IMR-90 (cell line): ENCODE data around the gene TSPAN3. TPM values are rescaled to one million over a fixed set of nuclear protein-coding genes. Genes with fewer than 3 reads are reported as not detected.

Experiments
- ATAC-seq: fragments of 200-7000 bp; cut with Tn5 transposase; 2 replicates; pipeline ENCODE4 v1.9.1; 2020; ENCODE audit warnings: low read depth, mild to moderate bottlenecking, moderate library complexity
- BruUV-seq: library from RNA; stranded (reverse); fragments of 400-500 nt; replicated peaks from 2 replicates; lab custom pipeline; 2021; lab: Mats Ljungman, UMichigan
- CTCF ChIA-PET: fragments of 300-600 bp; formaldehyde crosslinking; extraction: SDS; loops from one replicate; lab custom pipeline; 2021; ENCODE audit warnings: antibody characterized with exemption; lab: Yijun Ruan, JAX
- POLR2A ChIA-PET: fragments of 300-600 bp; sonication (Branson Sonifier 250); formaldehyde crosslinking; loops from one replicate; lab custom pipeline; 2022; ENCODE audit warnings: antibody characterized with exemption; ENCODE audit not compliant: unreplicated experiment; lab: Charles Lee
- DNase-seq: peaks from one replicate; pipeline ENCODE4 v3.0.0; 2013
- H2AFZ ChIP-seq: replicated peaks from 2 replicates; pipeline ENCODE3; 2013; ENCODE audit warnings: low read length, mild to moderate bottlenecking; ENCODE audit not compliant: poor library complexity
- H2AK5ac ChIP-seq: 2 replicates; pipeline ENCODE4 v1.6.1; 2013; ENCODE audit warnings: low read depth, low read length, inconsistent platforms
- H2AK9ac ChIP-seq: replicated peaks from 2 replicates; pipeline ENCODE3; 2013; ENCODE audit warnings: mild to moderate bottlenecking, low read depth, low read length, moderate library complexity; ENCODE audit not compliant: poor library complexity
- H2BK120ac ChIP-seq: 2 replicates; pipeline ENCODE4 v1.6.1; 2013; ENCODE audit warnings: low read depth, low read length, inconsistent platforms
- H2BK15ac ChIP-seq: 3 replicates; pipeline ENCODE4 v1.6.1; 2013; ENCODE audit warnings: low read depth, low read length, inconsistent platforms
- H2BK20ac ChIP-seq: 2 replicates; pipeline ENCODE4 v1.6.1; 2013; ENCODE audit warnings: low read depth, mild to moderate bottlenecking, inconsistent platforms, low read length, moderate library complexity
- H2BK5ac ChIP-seq: 2 replicates; pipeline ENCODE4 v1.6.1; 2013; ENCODE audit warnings: mild to moderate bottlenecking, low read depth, low read length, inconsistent platforms; ENCODE audit not compliant: poor library complexity, severe bottlenecking
- H3K14ac ChIP-seq: replicated peaks from 2 replicates; pipeline ENCODE4 v1.6.1; 2013; ENCODE audit warnings: low read depth, low read length, inconsistent platforms
- H3K18ac ChIP-seq: 2 replicates; pipeline ENCODE4 v1.6.1; 2013; ENCODE audit warnings: low read depth, low read length, control low read depth
- H3K23ac ChIP-seq: 2 replicates; pipeline ENCODE4 v1.6.1; 2013; ENCODE audit warnings: low read depth, low read length, inconsistent platforms
- H3K27ac ChIP-seq: 2 replicates; pipeline ENCODE4 v1.5.1; 2013; ENCODE audit warnings: mild to moderate bottlenecking, control low read depth, low read length; ENCODE audit not compliant: insufficient read depth
- H3K27me3 ChIP-seq: 2 replicates; pipeline ENCODE4 v1.6.1; 2013; ENCODE audit warnings: low read length; ENCODE audit not compliant: control insufficient read depth, insufficient read depth
- H3K36me3 ChIP-seq: 2 replicates; pipeline ENCODE4 v1.6.1; 2013; ENCODE audit warnings: low read length, mixed read lengths; ENCODE audit not compliant: control insufficient read depth, insufficient read depth
- H3K4ac ChIP-seq: 2 replicates; pipeline ENCODE4 v1.6.1; 2013; ENCODE audit warnings: low read depth, low read length, inconsistent platforms
- H3K4me1 ChIP-seq: 2 replicates; pipeline ENCODE4 v1.6.1; 2013; ENCODE audit warnings: low read length, mixed read lengths; ENCODE audit not compliant: control insufficient read depth, insufficient read depth
- H3K4me2 ChIP-seq: 2 replicates; pipeline ENCODE4 v1.6.1; 2013; ENCODE audit warnings: low read depth, mild to moderate bottlenecking, control low read depth, low read length, moderate library complexity
- H3K4me3 ChIP-seq: 2 replicates; pipeline ENCODE4 v1.5.1; 2013; ENCODE audit warnings: low read depth, mild to moderate bottlenecking, control low read depth, low read length, moderate library complexity; ENCODE audit not compliant: insufficient read depth
- H3K56ac ChIP-seq: 2 replicates; pipeline ENCODE4 v1.6.1; 2013; ENCODE audit warnings: low read length, inconsistent platforms; ENCODE audit not compliant: insufficient read depth; ENCODE audit errors: extremely low read depth
- H3K79me1 ChIP-seq, 2 experiments: 2 replicates each; pipeline ENCODE4 v1.6.1; 2013; ENCODE audit warnings: low read length in 2 of 2, inconsistent platforms in 1 of 2, low read depth in 1 of 2
- H3K9ac ChIP-seq: 2 replicates; pipeline ENCODE4 v1.6.1; 2013; ENCODE audit warnings: low read depth, low read length, control low read depth
- H3K9me1 ChIP-seq: 2 replicates; pipeline ENCODE4 v1.6.1; 2013; ENCODE audit warnings: low read length, inconsistent platforms; ENCODE audit not compliant: insufficient read depth
- H3K9me3 ChIP-seq: 2 replicates; pipeline ENCODE4 v1.6.1; 2013; ENCODE audit warnings: low read length; ENCODE audit not compliant: control insufficient read depth, insufficient read depth
- H4K20me1 ChIP-seq: 2 replicates; pipeline ENCODE4 v1.6.1; 2013; ENCODE audit warnings: low read length, inconsistent platforms; ENCODE audit not compliant: insufficient read depth
- H4K5ac ChIP-seq: 2 replicates; pipeline ENCODE4 v1.6.1; 2013; ENCODE audit warnings: mild to moderate bottlenecking, low read depth, low read length, control low read depth
- H4K8ac ChIP-seq, 2 experiments: 2 replicates each; pipeline ENCODE4 v1.6.1; 2013; ENCODE audit warnings: low read depth in 2 of 2, low read length in 2 of 2, control low read depth in 1 of 2, inconsistent platforms in 1 of 2
- H4K91ac ChIP-seq: 2 replicates; pipeline ENCODE4 v1.6.1; 2013; ENCODE audit warnings: low read depth, low read length, inconsistent platforms; ENCODE audit not compliant: insufficient read depth
- BHLHE40 ChIP-seq: fragments of 150-350 bp; IDR thresholded peaks from 2 replicates; pipeline ENCODE4 v1.6.1; 2016; ENCODE audit warnings: mild to moderate bottlenecking, low read depth, low read length
- CEBPB ChIP-seq: IDR thresholded peaks from 2 replicates; pipeline ENCODE4 v1.6.1; 2012; ENCODE audit warnings: low read depth, low read length, improper control_type of control experiment
- CHD1 ChIP-seq: IDR thresholded peaks from 2 replicates; pipeline ENCODE4 v1.6.1; 2012; ENCODE audit warnings: low read depth, low read length, improper control_type of control experiment
- FOS ChIP-seq: fragments of 150-350 bp; IDR thresholded peaks from 2 replicates; pipeline ENCODE4 v1.6.1; 2016; ENCODE audit warnings: low read depth, low read length
- MAFK ChIP-seq: IDR thresholded peaks from 2 replicates; pipeline ENCODE4 v1.6.1; 2012; ENCODE audit warnings: low read depth, low read length, improper control_type of control experiment
- MAZ ChIP-seq: IDR thresholded peaks from 2 replicates; pipeline ENCODE4 v1.6.1; 2012; ENCODE audit warnings: low read depth, mild to moderate bottlenecking, low read length, improper control_type of control experiment, moderate library complexity, borderline replicate concordance
- MXI1 ChIP-seq: IDR thresholded peaks from 2 replicates; pipeline ENCODE4 v1.6.1; 2012; ENCODE audit warnings: low read depth, mild to moderate bottlenecking, low read length, moderate library complexity, borderline replicate concordance
- NFE2L2 ChIP-seq: fragments of 150-350 bp; IDR thresholded peaks from 2 replicates; pipeline ENCODE4 v1.6.1; 2016; ENCODE audit warnings: low read depth, mild to moderate bottlenecking, low read length
- POLR2A ChIP-seq: IDR thresholded peaks from 2 replicates; pipeline ENCODE4 v1.6.1; 2012; ENCODE audit warnings: mild to moderate bottlenecking, low read depth, low read length
- RAD21 ChIP-seq: IDR thresholded peaks from 2 replicates; pipeline ENCODE4 v1.6.1; 2012; ENCODE audit warnings: low read length, improper control_type of control experiment
- RCOR1 ChIP-seq: IDR thresholded peaks from 2 replicates; pipeline ENCODE4 v1.6.1; 2012; ENCODE audit warnings: mild to moderate bottlenecking, low read length, improper control_type of control experiment; ENCODE audit not compliant: insufficient replicate concordance
- RFX5 ChIP-seq: IDR thresholded peaks from 2 replicates; pipeline ENCODE4 v1.8.0; 2012; ENCODE audit warnings: low read depth, mild to moderate bottlenecking, low read length, moderate library complexity
- SMC3 ChIP-seq: fragments of 150-350 bp; IDR thresholded peaks from 2 replicates; pipeline ENCODE4 v1.6.1; 2016; ENCODE audit warnings: low read depth, mild to moderate bottlenecking, antibody characterized with exemption, low read length, moderate library complexity
- USF2 ChIP-seq: fragments of 150-350 bp; IDR thresholded peaks from 2 replicates; pipeline ENCODE4 v1.6.1; 2017; ENCODE audit warnings: mild to moderate bottlenecking, antibody characterized with exemption, low read length, low read depth
- WGBS, 2 experiments: methylation state at CpG; one replicate each; pipeline versions ENCODE4 v1.1.5 to v1.1.7; 2013; ENCODE audit warnings: missing lambda C conversion rate in 2 of 2; ENCODE audit not compliant: insufficient read length in 1 of 2; ENCODE audit errors: extremely low coverage in 2 of 2; 5-methylcytosine and 5-hydroxymethylcytosine counted together
- dilution Hi-C: fragments of 300-500 bp; cut with HindIII; formaldehyde crosslinking; loops from one replicate; pipeline ENCODE4 v1.14.3; 2018; ENCODE audit warnings: low sequenced_read_pairs; ENCODE audit not compliant: unreplicated experiment
- in situ Hi-C: fragments of 300-500 bp; cut with MboI; formaldehyde crosslinking; loops from 3 replicates; pipeline ENCODE4 v1.14.3; 2019; ENCODE audit warnings: low sequenced_read_pairs, inconsistent platforms, mixed read lengths
- intact Hi-C: fragments of 100-400 bp; cut with micrococcal nuclease; formaldehyde crosslinking; loops from 2 replicates; pipeline ENCODE4 v1.10.0; 2022
- polyA plus RNA-seq, 3 experiments: library from polyadenylated mRNA; depleted of rRNA; stranded (reverse); fragments of >200 nt; gene quantifications; 2 replicates each; pipeline ENCODE4 v1.2.3, GENCODE V29; 2012; ENCODE audit warnings: low replicate concordance in 1 of 3
- total RNA-seq: library from RNA; depleted of rRNA; stranded (reverse); fragments of >200 nt; gene quantifications from 2 replicates; pipeline ENCODE4 v1.2.3, GENCODE V29; 2012
- TF ChIP-seq, protein P1 (sequence below): fragments of 150-350 bp; IDR thresholded peaks from 2 replicates; pipeline ENCODE4 v1.6.1; 2016; ENCODE audit warnings: low read depth, mild to moderate bottlenecking, low read length, moderate library complexity, borderline replicate concordance

TSPAN3 gene
- total and polyA plus RNA-seq, 2 of the 4 experiments (the other 2 are of a cell fraction): 270 to 295 TPM

DNA sequence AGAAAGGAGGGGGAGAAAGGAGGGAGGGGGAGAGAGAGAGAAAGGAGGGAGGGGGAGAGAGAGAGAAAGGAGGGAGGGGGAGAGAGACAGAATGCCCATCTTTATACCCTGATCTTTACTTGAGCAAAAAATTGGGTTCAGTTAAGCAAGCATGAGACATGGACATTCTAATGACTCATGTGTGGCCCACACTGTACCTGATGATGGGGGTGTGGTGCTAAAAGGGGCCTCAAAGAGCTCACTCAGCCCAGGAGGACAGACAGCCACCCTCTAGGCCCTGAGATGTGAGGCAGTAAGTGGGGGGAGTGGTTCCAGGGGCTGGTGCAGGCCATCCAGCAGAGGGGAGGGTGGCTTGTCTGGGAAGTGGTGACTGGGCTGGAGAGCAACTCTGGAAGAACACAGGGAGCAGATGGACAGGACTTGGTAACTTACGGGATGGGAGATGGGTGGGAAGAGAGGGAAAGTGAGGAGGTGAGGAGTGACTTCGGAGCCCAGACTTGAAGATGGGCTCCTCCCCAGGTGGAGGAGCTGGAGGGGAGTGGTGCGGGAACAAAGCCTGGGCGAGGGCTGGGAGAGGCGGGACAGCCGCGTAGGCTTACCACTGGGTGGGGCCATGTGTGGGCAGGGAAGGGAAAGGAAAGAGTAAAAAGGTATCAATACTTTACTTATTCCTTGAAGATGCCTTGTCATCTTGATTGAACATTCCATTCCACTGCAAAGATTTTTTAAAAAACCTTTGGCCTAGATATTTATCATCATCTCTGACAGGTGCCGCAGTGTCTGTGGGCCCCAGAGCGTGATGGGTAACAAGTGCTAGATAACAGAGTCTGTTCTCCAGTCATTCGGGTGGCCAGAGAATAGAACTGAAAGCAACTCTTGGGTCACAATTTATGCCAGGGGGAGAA lies 32.3 kb downstream of the TSPAN3 start:
- H2AK9ac ChIP-seq: no peak overlapping the region
- no peak overlapping the region for H3K4me3 ChIP-seq
- no peak overlapping the region for H3K4ac ChIP-seq
- in situ Hi-C loops (no loop called here), dilution Hi-C loops (no loop called here), intact Hi-C loops (no loop called here)
- H3K79me1 ChIP-seq: peaks cover 1 to 17% of the 10 kb centered on the region in 2 experiments; a peak in 2 of 4 replicates
- no TSS peak for BruUV-seq
- ATAC-seq: no peak
- no peak overlapping the region for H3K23ac ChIP-seq
- H4K91ac ChIP-seq: no peak overlapping the region
- H3K4me1 ChIP-seq: 0 out of 2 replicates have a peak, but pooled peaks cover 2% of the 10 kb centered on the region
- ChIA-PET CTCF (no interaction called here), POLR2A (no interaction called here)
- no peak overlapping the region for H3K4me2 ChIP-seq
- H3K27ac ChIP-seq: no peak overlapping the region
- no peak overlapping the region for H2BK15ac ChIP-seq
- no peak overlapping the region for H2BK20ac ChIP-seq
- no peak for DNase-seq
- no peak overlapping the region for H2AK5ac ChIP-seq
- H3K9me1 ChIP-seq: peaks cover 10% of the 10 kb centered on the region
- H3K36me3 ChIP-seq: peaks cover 18% of the 10 kb centered on the region
- H2AFZ ChIP-seq: no peak overlapping the region
- no peak overlapping the region for H3K18ac ChIP-seq
- H4K5ac ChIP-seq: no peak overlapping the region
- no peak overlapping the region for H3K56ac ChIP-seq
- no peak overlapping the region for H2BK5ac ChIP-seq
- no peak overlapping the region for H3K9ac ChIP-seq
- H3K9me3 ChIP-seq: no peaks in the 10 kb centered on the region
- H3K27me3 ChIP-seq: no peaks in the 10 kb centered on the region
- no peak overlapping the region for H2BK120ac ChIP-seq
- WGBS, 2 experiments: no CpG with 5 or more reads among the region's 10 CpGs
- H3K14ac ChIP-seq: no peak overlapping the region
- peaks cover 4% of the 10 kb centered on the region; the same call in 1 of the 2 replicates for H4K20me1 ChIP-seq
- H4K8ac ChIP-seq: no peak overlapping the region
- TF ChIP-seq RFX5: no peak
- no peak for TF ChIP-seq RCOR1
- no peak for TF ChIP-seq SMC3
- no peak for TF ChIP-seq FOS
- no peak for TF ChIP-seq USF2
- TF ChIP-seq NFE2L2: no peak
- TF ChIP-seq RAD21: no peak
- no peak for TF ChIP-seq MAFK
- TF ChIP-seq CHD1: no peak
- no peak for TF ChIP-seq MXI1
- TF ChIP-seq CEBPB: no peak
- TF ChIP-seq BHLHE40: no peak
- TF ChIP-seq MAZ: no peak
- TF ChIP-seq, protein P1, sequence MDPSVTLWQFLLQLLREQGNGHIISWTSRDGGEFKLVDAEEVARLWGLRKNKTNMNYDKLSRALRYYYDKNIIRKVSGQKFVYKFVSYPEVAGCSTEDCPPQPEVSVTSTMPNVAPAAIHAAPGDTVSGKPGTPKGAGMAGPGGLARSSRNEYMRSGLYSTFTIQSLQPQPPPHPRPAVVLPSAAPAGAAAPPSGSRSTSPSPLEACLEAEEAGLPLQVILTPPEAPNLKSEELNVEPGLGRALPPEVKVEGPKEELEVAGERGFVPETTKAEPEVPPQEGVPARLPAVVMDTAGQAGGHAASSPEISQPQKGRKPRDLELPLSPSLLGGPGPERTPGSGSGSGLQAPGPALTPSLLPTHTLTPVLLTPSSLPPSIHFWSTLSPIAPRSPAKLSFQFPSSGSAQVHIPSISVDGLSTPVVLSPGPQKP: no peak
- no peak for TF ChIP-seq POLR2A
